H1 (cell line): Measurements from ENCODE around the gene RIT2. TPM values are rescaled to one million over a fixed set of nuclear protein-coding genes. Genes with fewer than 3 reads are reported as not detected.

Experiments used
- BCL11A ChIP-seq, 2 experiments: IDR thresholded peaks; one replicate each; pipeline ENCODE4 v1.6.1; 2011; ENCODE audit warnings: low read depth in 2 of 2, low read length in 2 of 2, mild to moderate bottlenecking in 2 of 2
- CHD7 ChIP-seq: fragments of 300-600 bp; sonication (generic); IDR thresholded peaks from 2 replicates; pipeline ENCODE4 v1.7.1; 2012; ENCODE audit warnings: low read length, moderate library complexity, mild to moderate bottlenecking, inconsistent platforms; ENCODE audit not compliant: insufficient replicate concordance
- EGR1 ChIP-seq: IDR thresholded peaks from 2 replicates; pipeline ENCODE4 v1.6.1; 2011; ENCODE audit warnings: low read depth, low read length, borderline replicate concordance
- SAP30 ChIP-seq: fragments of 300-600 bp; sonication (generic); IDR thresholded peaks from 2 replicates; pipeline ENCODE4 v1.7.1; 2012; ENCODE audit warnings: low read length, moderate library complexity, mild to moderate bottlenecking, inconsistent platforms; ENCODE audit not compliant: insufficient read depth, insufficient replicate concordance
- SP1 ChIP-seq: IDR thresholded peaks from 2 replicates; pipeline ENCODE4 v1.6.1; 2011; ENCODE audit warnings: low read depth, low read length
- ZNF274 ChIP-seq: IDR thresholded peaks from 2 replicates; pipeline ENCODE4 v1.7.0; 2012; ENCODE audit warnings: low read length, borderline replicate concordance; ENCODE audit errors: extremely low read depth
- polyA plus RNA-seq, 7 experiments: library from polyadenylated mRNA; depleted of rRNA in 3 of 7; stranded (reverse) in 5 of 7; unstranded in 2 of 7; fragments of >200 nt in 5 of 7; fragments of 200-250 nt in 2 of 7; gene quantifications; 1 replicate in 5 of 7; 2 replicates in 1 of 7; 4 replicates in 1 of 7; pipeline versions ENCODE4 v1.2.1 to v1.2.3, GENCODE V29; 2011 to 2013; ENCODE audit warnings: missing spikeins in 2 of 7, mixed read lengths in 2 of 7
- total RNA-seq: library from RNA; stranded (reverse); fragmentation: NEBNext Ultra II Directional; extraction: Animal tissue kit (Norgen Biotek cat#: 25700); gene quantifications from 2 replicates; pipeline ENCODE4 v1.2.1, GENCODE V29; 2021

The RIT2 gene
- total and polyA plus RNA-seq, 2 of the 8 experiments (the other 6 are each of a cell fraction or from before 2014, with no cell fraction given), result 0.67 to 3.2 TPM

- no peak for TF ChIP-seq CHD7
- no peak for TF ChIP-seq EGR1
- TF ChIP-seq BCL11A (IDR thresholded peaks at IDR 0.05; ENCODE audit: low read depth in 2 of 2, low read length in 2 of 2), result no peak
- TF ChIP-seq SP1, result no peak
- TF ChIP-seq ZNF274, result no peak
- no peak for TF ChIP-seq SAP30
Measured at GRCh38 chr18:42824178-42824577, 291.3 kb downstream of the RIT2 start (continued).
